Mucosa of gallbladder (tissue), 1 donor: ENCODE measurements around the gene CYP4A22. TPM values are rescaled to one million over a fixed set of nuclear protein-coding genes. Genes with fewer than 3 reads are reported as not detected.

Source experiments
- total RNA-seq: library from RNA; stranded (reverse); gene quantifications from one replicate; pipeline ENCODE4 v1.2.1, GENCODE V29; 2021
- donor health status: DM: no; HTN: no; CAD: no.

The CYP4A22 gene
- total RNA-seq, 1 donor from 2014 or later = 0.86 TPM

Other genes starting within 250 kb of the CYP4A22 start
- 14.2 TPM for gene CYP4A11, start 196.0 kb upstream of the CYP4A22 start, total RNA-seq
- gene CYP4X1, start 113.8 kb upstream of the CYP4A22 start, total RNA-seq = 0.78 TPM
- gene CYP4Z1, start 70.2 kb upstream of the CYP4A22 start, total RNA-seq = not detected
- gene PDZK1IP1, start 52.6 kb downstream of the CYP4A22 start, total RNA-seq = 91.1 TPM
- gene TAL1, start 94.8 kb downstream of the CYP4A22 start, total RNA-seq = 6.0 TPM
- 2.7 TPM for gene STIL, start 176.7 kb downstream of the CYP4A22 start, total RNA-seq
- 149 TPM for gene CMPK1, start 196.3 kb downstream of the CYP4A22 start, total RNA-seq